Stimulated activated CD4-positive, alpha-beta T cell treated with anti-CD3 and anti-CD28 coated beads, Interleukin-12 subunit alpha, Interleukin-12 subunit beta, amount 100 ng/mL, for 4 hours (primary cell): ENCODE data around the gene GPBP1L1.
A peak's percentile ranks its signal among the peaks of the same experiment; 100 is the strongest.

ENCODE experiments used
- DNase-seq: peaks from one replicate; pipeline ENCODE4 v3.0.0-alpha.2; 2020

The GPBP1L1 gene

DNA sequence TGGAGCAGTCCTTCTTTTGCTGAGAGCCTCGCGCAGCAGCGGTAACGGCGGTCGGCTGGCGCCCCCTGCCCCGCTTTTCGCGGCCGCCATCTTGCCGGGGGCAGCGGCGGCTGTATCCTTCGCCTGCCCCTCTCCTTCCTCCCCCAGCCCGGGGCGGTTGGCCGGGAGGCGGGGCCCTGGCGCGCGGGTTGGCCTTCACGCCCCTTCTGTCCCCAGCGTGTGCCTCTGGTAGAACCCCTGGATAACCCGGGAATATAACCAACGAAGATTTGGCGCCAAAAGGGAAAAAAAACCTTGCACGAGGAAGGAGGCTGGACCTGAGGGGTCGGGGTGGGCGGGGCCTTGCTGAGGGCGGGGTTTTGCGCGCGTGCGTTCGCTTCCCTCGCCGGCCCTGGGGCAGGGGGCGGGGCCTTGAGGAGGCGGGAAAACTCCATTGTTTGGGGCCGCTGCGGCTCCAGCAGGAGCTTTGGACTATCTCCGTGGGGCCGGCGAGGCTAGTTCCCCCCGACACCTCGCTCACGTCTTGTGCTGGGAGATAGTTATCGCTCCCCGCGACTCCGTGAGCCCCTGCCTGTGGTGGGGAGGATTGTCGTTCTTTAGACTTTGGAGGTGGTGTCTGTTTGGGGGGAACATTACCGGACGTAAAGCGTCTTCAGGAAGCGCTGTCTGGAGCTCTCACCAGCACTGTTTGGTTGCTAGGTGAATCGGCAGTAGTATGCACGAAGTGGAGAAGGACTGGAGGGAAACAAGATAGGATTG, 101.8 kb downstream of the GPBP1L1 start:
- DNase-seq = peak; percentile 83

DNA sequence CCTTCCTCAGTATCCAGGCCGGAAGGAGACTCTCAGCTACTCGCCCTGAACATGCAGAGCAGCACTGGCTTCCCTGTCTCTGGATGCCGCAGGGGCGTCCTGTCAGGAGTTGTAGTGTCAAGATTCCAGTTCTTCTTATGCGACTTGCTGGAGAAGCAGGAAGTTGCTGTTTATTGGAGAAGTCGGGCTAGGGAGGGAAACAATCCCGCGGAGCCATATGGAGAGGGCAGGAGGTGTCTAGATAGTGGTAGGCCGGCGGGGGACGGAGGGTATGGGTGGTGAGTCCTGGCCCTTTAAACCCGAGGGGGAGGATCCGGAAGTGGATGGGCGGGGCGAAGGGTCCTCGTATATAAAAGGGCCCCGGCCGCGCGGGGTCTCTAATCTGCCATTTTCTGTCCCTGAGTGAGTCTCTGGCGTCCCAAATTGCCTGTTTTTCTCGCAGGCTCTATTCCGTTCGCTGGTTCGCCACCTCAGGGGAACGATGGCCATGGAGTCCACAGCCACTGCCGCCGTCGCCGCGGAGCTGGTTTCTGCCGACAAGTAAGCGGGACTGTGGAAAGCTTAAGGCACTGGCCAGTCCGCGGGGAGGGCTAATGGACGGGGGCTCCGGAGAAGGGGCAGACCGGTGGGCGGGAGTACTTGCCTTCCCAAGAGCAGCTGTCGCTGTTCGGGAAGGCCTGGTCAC, 102.5 kb downstream of the GPBP1L1 start, which contains the start of gene NASP:
Gene NASP, plus strand, starts transcription at position 376 of the 685 bp plus-strand sequence. Its CDS starts 106 bp downstream, at position 482.
- DNase-seq = peak; percentile 92

DNA sequence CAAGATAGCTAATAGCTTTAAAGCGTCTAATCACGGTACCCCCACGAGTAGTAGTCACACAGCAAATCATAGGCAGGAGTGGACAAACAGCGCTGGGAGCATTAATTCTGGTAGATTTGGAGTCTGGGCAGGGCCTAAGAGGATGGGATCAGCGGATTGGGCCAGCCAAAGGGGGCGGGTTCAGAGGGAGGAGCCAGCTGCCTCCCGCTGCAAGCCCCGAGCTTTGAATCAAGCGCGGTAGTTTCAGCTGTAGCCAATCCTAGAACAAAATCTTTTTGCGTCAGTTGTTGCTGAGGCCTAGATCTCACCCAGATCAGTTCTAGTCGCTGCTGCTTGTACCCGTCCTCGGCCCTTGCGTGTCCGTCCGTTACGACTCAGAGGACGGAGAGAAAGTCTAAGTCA, 103.1 kb downstream of the GPBP1L1 start:
- DNase-seq = peak; percentile 88
